Measurements from ENCODE around the gene PRCC.

DNA sequence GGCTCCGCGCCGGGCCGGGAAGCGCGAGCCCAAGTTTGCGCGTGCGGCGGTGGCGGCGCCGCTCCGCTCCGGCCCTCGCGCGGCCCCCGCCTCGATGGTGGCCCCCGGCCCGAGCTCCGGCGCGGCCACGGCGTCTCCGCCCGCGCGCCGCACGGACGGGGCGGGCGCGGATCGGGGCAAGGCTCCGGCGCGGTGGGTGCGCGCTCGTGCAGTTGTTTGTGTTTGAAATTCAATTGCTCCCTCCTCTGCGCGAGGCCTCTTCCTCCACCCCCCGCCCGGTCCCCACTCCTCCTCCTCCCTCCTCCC lies 15.9 kb upstream of the PRCC start, which contains the start of gene HDGF:
- TF ChIP-seq, protein P1, sequence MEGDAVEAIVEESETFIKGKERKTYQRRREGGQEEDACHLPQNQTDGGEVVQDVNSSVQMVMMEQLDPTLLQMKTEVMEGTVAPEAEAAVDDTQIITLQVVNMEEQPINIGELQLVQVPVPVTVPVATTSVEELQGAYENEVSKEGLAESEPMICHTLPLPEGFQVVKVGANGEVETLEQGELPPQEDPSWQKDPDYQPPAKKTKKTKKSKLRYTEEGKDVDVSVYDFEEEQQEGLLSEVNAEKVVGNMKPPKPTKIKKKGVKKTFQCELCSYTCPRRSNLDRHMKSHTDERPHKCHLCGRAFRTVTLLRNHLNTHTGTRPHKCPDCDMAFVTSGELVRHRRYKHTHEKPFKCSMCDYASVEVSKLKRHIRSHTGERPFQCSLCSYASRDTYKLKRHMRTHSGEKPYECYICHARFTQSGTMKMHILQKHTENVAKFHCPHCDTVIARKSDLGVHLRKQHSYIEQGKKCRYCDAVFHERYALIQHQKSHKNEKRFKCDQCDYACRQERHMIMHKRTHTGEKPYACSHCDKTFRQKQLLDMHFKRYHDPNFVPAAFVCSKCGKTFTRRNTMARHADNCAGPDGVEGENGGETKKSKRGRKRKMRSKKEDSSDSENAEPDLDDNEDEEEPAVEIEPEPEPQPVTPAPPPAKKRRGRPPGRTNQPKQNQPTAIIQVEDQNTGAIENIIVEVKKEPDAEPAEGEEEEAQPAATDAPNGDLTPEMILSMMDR (conservative IDR thresholded peaks at IDR 0.05 in 1 of 2, IDR thresholded peaks at IDR 0.05 in 1 of 2; ENCODE audit: extremely low read depth in 1 of 2, insufficient read depth in 1 of 2, low read depth in 1 of 2, low read length in 2 of 2) = no peak
- TF ChIP-seq EZH2 (IDR thresholded peaks at IDR 0.05; ENCODE audit: borderline replicate concordance, low read length) = no peak
